Activated T-cell treated with anti-CD3 and anti-CD28 coated beads for 48 hours (primary cell): ENCODE measurements around the gene OR1D2.
"Not testable (repeated sequence)": the region's sequence is repeated elsewhere in the genome, so short reads cannot be mapped to it uniquely, and the experiment has no call there.

Experiments
- DNase-seq: peaks from one replicate; pipeline ENCODE4 v3.0.0-alpha.2; 2020; ENCODE audit warnings: low read depth

OR1D2 gene

GRCh38 chr17:3104322-3104721, at the start of gene OR1D2:
OR1D2 (minus strand) TSS chr17:3104422; CDS start chr17:3092996, 11,426 bp downstream.
- no peak for DNase-seq

GRCh38 chr17:3137494-3137893, 33.3 kb upstream of the OR1D2 start:
- not testable (repeated sequence) for DNase-seq

GRCh38 chr17:3127451-3127850, 23.2 kb upstream of the OR1D2 start, which contains the start of gene OR1G1:
OR1G1 (minus strand) TSS chr17:3127551; CDS start chr17:3127551, 0 bp downstream.
- no peak for DNase-seq

- DNase-seq: not testable (repeated sequence)
These were observed 30.4 kb downstream of the OR1D2 start for GRCh38 chr17:3073850-3074249.

- not testable (repeated sequence) for DNase-seq
These were observed 39.0 kb downstream of the OR1D2 start for GRCh38 chr17:3065192-3065591.

- not testable (repeated sequence) for DNase-seq
These were observed 40.7 kb downstream of the OR1D2 start, which contains the start of gene OR1D5 for GRCh38 chr17:3063507-3063906. OR1D5 (minus strand) TSS chr17:3063607; CDS start chr17:3063607, 0 bp downstream.

- not testable (repeated sequence) for DNase-seq
These were observed 41.3 kb downstream of the OR1D2 start for GRCh38 chr17:3062824-3063377.

- DNase-seq: not testable (repeated sequence)
These were observed 49.4 kb downstream of the OR1D2 start for GRCh38 chr17:3054868-3055267.

- no peak for DNase-seq
These were observed 54.4 kb downstream of the OR1D2 start for GRCh38 chr17:3049705-3050295.

- peak; percentile 90 for DNase-seq
These were observed 55.3 kb downstream of the OR1D2 start for GRCh38 chr17:3048727-3049471.

GRCh38 chr17:3046753-3047152, 57.5 kb downstream of the OR1D2 start:
- DNase-seq: no peak

GRCh38 chr17:3043737-3044365, 60.4 kb downstream of the OR1D2 start:
- peak; percentile 10 for DNase-seq

GRCh38 chr17:3040882-3041281, 63.3 kb downstream of the OR1D2 start:
- no peak for DNase-seq

GRCh38 chr17:3039736-3040135, 64.5 kb downstream of the OR1D2 start:
- no peak for DNase-seq

GRCh38 chr17:3038941-3039340, 65.3 kb downstream of the OR1D2 start:
- DNase-seq: no peak
